Adrenal gland (tissue), 5 donors: ENCODE measurements around the gene RACK1.

Source experiments
- POLR2A ChIP-seq, 2 donors: fragments of 450-650 bp; IDR thresholded peaks; one replicate each; pipeline ENCODE4 v1.6.1; 2017; ENCODE audit warnings: antibody characterized with exemption in 2 of 2, mild to moderate bottlenecking in 2 of 2, moderate library complexity in 1 of 2
- TF ChIP-seq, protein P1 (sequence below), 6 experiments: fragments of 450-650 bp in 4 of 6; fragments of 200-600 bp in 2 of 6; sonication (generic) in 1 of 6; IDR thresholded peaks; 1 replicate in 5 of 6; 2 replicates in 1 of 6; pipeline versions ENCODE4 v1.5.1 to v1.8.0; 2016 to 2021; ENCODE audit warnings: antibody characterized with exemption in 6 of 6, mild to moderate bottlenecking in 2 of 6, moderate library complexity in 1 of 6
- donor health status: DM: no; HTN: no; CAD: no.

DNA sequence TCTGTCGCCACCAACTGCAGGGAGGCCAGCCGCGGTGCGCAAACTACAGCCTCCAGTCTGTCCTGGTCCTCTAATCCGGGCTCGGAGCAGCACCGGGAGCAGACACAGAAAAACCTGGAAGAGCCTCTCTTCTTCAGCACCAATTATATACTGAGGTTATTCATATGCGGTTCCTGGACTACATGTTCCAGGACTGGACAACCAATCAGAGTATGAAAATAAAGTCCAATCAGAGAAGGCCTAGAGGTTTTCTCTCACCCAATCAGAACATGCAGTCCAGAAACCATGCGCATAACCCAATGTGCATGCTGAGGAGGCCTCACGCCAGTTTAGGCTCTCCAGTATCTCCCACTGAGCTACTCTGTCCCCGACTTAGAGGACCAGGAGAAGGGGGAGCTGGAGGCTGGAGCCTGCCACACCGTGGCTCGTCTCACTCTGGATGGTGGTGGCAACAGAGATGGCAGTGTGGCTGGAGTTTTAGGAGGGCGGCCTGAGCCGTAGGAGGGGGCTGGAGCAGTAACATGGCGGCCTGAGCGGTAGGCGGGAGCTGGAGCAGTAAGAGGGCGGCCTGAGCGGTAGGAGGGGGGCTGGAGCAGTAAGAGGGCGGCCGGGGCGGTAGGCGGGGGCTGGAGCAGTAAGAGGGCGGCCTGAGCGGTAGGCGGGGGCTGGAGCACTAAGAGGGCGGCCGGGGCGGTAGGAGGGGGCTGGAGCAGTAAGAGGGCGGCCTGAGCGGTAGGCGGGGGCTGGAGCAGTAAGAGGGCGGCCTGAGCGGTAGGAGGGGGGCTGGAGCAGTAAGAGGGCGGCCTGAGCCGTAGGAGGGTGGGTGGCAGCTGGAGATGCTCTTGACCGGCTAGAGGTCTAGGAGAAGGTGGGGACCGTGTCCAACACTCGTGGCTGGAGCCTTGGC, 37.6 kb upstream of the RACK1 start:
- TF ChIP-seq, protein P1, sequence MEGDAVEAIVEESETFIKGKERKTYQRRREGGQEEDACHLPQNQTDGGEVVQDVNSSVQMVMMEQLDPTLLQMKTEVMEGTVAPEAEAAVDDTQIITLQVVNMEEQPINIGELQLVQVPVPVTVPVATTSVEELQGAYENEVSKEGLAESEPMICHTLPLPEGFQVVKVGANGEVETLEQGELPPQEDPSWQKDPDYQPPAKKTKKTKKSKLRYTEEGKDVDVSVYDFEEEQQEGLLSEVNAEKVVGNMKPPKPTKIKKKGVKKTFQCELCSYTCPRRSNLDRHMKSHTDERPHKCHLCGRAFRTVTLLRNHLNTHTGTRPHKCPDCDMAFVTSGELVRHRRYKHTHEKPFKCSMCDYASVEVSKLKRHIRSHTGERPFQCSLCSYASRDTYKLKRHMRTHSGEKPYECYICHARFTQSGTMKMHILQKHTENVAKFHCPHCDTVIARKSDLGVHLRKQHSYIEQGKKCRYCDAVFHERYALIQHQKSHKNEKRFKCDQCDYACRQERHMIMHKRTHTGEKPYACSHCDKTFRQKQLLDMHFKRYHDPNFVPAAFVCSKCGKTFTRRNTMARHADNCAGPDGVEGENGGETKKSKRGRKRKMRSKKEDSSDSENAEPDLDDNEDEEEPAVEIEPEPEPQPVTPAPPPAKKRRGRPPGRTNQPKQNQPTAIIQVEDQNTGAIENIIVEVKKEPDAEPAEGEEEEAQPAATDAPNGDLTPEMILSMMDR (IDR thresholded peaks at IDR 0.05), result no peak
- TF ChIP-seq POLR2A (IDR thresholded peaks at IDR 0.05), result no peak
